Hepatic stellate cell (primary cell): ENCODE data around the gene CSNK1D.
"Not testable (repeated sequence)": the region's sequence is repeated elsewhere in the genome, so short reads cannot be mapped to it uniquely, and the experiment has no call there.

Source experiments
- DNase-seq: peaks from one replicate; pipeline ENCODE4 v3.0.0; 2011; ENCODE audit warnings: low spot score

CSNK1D gene

DNA sequence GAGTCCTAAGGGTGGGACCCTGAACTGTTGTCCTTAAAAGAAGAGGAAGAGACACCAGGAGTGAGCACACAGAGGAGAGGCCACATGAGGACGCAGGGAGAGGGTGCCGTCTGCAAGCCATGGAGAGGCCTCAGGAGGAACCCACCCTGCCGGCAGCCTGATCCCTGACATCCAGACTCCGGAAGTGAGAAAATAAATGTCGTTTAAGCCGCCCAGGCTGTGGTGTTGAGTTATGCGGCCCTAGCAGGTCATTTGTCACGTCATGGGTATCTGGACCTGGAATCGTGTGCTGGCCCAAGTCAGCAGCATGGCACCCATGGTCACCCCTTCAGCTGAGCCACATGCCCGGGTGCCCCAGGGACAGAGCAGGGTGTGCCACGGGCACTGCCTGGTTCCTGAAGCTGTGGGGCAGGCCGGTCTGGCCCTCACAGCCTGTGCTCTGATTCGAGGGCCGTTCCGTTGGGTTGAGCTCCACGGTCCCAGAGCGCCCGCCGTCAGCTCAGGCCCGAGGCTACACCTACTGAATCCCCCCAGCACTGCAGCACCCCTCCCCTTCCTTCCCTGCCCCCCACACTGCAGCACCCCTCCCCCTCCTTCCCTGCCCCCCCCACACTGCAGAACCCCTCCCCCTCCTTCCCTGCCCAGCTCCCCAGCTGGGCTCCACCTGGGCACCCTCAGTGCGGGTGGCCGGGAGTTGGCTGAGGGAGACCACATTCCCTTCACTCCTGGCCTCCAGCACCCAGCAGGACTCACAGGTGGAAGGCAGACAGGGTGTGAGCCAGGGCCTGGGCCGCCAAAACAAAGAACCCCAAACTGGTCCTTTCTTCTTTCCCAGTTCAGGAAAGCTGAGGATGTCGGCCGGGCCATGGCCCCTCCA is 58.2 kb downstream of the CSNK1D start:
- DNase-seq = peak; percentile 84

DNA sequence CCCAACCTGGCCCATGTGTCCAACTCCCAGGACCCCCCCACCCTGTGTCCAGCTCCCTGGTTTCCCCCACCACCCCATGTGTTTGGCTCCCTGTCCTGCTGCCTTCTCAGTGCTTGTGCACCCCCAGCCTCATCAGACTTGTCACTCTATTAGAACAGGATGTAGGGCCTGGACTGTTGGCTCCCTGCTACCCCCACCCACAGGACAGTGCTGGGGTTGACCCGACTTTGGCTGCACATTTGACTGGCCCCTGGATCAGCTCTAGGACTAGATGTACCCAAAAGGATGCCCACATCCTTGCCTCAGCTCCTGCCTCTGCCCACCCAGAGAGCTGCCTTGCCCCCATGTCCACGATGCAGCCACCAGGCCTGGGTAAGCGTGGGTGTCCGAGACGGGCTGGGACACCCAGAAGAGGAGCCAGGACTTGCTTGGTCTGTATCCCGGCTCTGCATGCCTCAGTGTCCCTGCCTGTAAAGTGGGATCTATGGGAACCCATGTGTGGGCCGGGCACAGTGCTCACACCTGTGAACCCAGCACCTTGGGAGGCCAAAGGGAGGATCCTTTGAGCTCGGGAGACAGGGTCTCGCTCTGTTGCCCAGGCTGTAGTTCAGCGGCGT is 59.4 kb downstream of the CSNK1D start:
- DNase-seq = no peak

DNA sequence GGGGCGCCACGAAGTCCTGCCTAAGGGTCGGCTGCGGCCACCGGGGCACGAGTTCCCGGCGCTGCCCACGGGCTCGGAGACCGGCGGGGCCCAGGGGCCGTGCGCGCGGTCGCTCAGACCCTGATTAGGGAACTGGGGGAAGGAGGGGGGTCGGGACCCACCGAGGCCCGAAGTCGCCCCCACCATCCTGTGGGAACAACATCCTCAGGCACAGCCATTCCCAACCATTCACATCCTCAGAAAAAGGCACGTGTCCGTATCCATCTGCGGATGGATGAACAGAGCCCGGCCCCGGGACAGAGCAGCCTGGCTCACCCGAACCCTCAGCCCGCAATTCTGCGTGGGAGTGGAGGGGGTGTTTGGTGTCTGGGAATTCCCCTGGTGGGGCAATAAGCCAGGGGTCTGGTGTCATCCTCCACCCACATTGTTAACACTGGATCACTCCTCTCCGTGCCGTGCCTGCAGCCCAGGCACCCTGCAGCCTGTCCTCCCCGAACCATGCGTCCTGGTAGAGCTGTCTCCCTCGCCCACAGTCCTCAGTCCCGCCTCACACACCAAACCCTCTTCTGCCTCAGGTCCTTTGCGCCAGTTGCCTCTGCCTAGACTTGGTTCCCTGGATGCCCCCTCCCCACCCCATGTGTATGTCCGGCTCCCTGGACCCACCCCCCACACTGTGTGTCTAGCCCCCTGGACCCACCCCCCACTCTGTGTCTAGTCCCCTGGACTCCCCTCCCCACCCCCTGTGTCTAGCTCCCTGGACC is 60.1 kb downstream of the CSNK1D start:
- peak; percentile 94 for DNase-seq

GRCh38 chr17:82212331-82213250 is 60.9 kb downstream of the CSNK1D start, which contains the start of gene CCDC57:
Gene CCDC57, minus strand, starts transcription at chr17:82212842. Its CDS starts 10,898 bp downstream, at chr17:82201944.
- peak; percentile 95 for DNase-seq

DNA sequence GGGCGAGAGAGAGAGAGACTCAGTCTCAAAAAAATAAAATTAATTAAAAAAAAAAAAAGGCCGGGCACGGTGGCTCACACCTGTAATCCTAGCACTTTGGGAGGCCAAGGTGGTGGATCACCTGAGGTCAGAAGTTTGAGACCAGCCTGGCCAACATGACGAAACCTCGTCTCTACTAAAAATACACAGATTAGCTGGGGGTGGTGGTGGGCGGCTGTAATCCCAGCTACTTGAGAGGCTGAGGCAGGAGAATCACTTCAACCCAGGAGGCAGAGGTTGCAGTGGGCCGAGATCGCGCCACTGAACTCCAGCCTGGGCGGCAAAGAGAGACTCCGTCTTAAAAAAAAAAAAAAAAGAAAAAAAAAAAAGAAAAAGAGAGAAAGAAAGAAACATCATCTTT is 62.8 kb downstream of the CSNK1D start:
- not testable (repeated sequence) for DNase-seq

- DNase-seq = peak; percentile 85
Measured at GRCh38 chr17:82205720-82206508, 67.6 kb downstream of the CSNK1D start.

DNA sequence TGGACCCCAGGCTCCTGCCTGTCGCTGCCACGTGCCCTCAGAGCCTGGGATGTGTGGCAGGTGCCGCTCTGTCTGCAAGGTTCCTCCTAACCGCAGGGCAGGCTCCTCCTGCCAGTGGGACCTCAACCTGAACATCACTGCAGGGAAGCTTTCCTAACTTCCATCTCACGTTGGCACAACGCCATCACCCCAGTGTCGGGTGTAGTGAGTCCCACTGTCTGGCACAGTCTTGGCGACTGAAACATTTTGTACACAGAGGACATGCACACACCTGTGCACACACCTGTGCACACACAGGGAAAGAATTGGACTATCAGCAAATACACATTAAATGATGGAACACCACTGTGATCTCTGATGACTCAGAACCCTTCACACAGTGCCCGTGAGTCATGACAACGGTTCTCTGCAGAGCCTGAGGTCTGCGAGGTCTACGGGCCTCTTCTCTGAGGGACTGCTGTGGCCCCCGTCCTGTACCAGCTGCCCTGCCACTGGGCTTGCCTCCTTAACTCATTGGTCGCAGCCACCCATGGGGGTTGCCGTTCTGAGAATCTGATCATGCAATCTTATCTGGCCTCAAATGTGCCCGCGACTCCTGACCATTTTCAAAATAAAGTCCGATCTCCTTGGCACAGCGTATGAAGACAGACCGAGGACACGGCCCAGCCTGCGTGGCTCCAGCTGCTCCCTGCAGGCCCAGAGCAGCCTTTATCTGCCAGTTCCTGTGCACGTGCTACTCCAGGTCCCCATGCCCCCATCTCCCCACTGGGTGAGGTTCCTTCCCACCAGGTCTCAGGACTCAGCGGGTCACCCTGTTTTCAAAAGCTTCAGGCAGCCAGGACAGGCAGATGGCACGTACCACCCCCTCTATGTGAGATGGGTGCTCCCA is 68.4 kb downstream of the CSNK1D start:
- peak; percentile 70 for DNase-seq

DNA sequence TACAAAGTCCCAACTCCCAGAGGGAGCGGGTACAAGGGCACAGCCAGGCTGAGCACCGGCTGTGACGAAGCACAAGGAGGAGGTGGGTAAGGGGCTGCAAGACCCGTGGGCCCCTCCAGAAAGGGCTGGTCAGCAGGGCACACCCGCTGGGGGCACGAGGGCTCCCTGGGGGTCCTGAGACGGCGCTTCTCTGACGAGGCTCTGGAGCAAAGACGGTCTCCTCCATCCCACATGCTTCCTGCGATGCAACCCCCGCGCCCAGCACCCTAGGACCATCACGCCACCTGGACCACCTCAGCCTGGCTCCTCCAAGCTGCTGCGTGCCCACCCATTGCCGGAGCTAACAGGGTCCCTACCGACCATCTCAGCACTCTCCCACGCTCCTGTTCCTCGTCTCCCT is 69.6 kb downstream of the CSNK1D start:
- DNase-seq = no peak

DNA sequence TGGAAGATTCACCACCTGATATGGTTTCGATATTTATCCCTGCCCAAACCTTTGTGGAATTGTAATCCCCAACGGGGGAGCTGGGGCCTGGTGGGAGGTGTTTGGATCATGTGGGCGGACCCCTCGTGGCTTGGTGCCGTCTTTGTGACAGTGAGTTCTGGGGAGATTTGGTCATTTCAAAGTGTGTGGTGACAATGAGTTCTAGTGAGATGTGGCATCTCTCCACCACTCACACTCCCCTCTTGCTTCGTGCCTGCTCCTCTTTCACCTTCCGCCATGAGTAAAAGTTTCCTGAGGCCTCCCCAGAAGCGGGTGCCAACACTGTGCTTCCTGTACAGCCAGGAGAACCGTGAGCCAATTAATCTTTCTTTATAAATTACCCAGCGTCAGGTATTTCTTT is 70.5 kb downstream of the CSNK1D start:
- no peak for DNase-seq

DNA sequence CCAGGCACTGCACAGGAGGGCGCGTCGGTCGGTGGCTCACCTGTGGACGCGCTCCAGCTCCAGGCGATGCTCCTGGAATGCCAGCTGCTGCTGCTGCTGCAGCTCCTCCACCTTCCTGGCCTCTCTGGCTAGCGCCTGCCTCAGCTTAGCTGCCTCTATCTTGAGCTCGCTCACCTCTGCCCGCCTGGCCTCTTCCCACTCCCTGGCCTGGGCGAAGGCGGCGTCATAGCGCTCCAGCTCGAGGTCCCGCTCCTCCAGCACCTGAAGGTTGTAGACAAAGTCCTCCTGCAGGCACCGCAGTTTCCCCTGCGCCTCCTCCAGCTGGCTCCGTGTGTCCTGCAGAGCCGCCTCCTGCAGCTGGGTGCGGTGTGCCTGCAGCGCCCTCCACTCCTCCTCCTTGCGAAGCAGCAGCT is 72.0 kb downstream of the CSNK1D start:
- DNase-seq = no peak

DNA sequence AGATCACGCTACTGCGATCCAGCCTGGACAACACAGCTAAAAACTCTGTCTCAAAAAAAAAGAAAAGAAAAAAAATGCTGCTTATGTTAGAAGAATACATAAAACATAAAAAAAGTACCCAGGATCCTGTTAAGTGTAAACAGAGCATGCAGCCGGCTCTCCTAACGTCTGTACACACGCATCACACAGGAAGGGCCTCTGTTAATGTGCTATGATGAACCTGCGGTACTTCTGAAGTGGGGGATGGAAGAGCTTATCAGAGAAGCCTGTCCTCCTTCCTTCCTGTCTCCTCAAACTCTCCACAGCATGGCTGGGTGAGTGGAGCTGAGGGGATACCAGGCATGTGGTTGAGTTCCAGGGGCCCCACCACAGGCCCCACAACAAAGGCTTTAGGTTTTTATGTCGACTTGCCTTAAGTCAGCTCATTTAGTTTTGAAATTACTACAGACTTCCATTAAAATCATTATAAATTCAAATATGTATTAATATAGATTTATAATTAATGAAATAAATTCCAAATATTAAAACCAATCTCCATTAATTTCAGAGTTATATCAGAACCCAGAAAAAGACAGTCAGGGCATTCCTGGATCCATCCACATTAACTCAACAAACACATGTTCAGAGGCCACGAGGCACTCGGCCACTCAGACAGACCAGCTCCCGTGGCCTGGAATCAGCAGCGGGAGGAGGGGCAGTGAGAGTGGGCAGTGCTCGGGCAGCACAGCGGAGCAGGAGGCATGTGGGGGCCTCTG is 72.6 kb downstream of the CSNK1D start:
- DNase-seq = no peak

DNA sequence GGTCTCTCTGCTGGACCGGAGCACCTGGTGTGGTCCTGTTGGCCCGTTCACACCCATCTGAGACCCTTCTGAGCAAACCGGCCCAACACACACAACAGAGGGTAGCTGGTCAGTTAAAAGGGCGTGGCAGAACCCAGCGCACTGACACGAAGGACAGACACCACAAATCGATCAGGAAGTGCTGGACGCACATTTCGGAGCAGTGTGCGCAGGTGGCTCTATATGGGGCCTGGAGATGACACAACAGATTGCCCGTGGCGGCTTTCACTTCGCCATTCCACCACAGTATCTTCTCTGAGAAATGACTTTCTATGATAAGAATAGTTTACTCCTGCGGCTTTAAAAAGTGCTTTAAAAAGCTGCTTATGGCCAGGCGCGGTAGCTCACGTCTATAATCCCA is 73.4 kb downstream of the CSNK1D start:
- no peak for DNase-seq

GRCh38 chr17:82199496-82199895 is 74.0 kb downstream of the CSNK1D start:
- no peak for DNase-seq

DNA sequence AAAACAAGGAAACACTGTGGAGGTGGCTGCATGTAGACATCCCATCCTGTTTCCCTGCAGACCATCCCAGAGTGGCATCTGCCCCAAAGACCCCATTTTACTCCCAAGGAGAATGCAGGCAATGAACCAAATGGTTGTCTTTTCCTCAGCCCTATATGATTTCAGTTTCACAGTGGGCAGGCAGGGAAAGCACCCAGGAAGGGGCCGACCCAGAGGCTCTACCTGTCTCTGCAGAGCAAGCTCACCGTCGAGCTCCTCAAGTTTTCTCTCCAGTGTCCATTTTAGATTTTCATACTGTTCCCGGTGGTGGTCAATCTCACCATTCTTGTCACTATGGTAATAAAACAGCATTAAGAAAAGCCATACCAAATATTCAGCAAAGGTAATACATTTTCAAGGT is 75.4 kb downstream of the CSNK1D start:
- no peak for DNase-seq

GRCh38 chr17:82195675-82196672 is 77.5 kb downstream of the CSNK1D start:
- DNase-seq = no peak

GRCh38 chr17:82194765-82195164 is 78.7 kb downstream of the CSNK1D start:
- DNase-seq = no peak

DNA sequence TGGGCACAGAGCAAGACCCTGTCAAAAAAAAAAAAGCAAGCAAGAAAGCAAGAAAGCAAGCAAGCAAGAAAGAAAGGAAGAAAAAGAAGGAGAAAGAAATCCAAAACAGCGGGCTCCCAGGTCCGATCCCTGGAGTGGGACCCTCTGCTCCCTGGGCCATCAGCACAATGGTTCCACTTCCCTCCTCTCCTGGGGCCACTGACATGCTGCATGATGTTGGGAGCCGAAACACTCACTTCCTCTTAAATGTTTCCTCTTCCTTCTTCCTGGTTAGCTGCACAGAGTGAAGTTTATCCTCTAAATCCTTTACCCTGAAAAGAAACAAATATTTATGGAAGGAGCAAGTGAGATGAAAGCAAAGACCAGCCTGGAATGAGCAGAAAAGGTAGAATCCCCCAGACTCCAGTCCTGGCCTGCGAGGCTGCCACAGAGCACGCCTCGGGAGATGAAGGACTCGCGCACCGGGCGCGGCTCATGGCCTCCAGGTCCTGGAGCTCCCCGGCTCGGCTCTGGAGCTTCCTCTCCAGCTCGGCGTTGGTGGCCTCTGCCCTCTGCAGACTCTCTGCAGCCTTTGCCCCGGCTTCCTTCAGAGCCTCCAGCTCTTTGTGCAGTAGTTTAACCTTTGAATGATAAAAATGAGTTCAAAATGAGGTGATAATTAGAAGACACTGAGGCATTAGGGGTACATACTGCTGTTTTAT is 79.8 kb downstream of the CSNK1D start:
- no peak for DNase-seq
